HuH-7 (cell line): ENCODE measurements around the gene ITFG2.

Experiments
- DNase-seq: peaks from one replicate; pipeline ENCODE4 v3.0.0; 2011; ENCODE audit warnings: low spot score

ITFG2 gene

GRCh38 chr12:2832550-2833127 is 20.2 kb downstream of the ITFG2 start:
- DNase-seq, result no peak

GRCh38 chr12:2833327-2833726 is 20.9 kb downstream of the ITFG2 start:
- no peak for DNase-seq

DNA sequence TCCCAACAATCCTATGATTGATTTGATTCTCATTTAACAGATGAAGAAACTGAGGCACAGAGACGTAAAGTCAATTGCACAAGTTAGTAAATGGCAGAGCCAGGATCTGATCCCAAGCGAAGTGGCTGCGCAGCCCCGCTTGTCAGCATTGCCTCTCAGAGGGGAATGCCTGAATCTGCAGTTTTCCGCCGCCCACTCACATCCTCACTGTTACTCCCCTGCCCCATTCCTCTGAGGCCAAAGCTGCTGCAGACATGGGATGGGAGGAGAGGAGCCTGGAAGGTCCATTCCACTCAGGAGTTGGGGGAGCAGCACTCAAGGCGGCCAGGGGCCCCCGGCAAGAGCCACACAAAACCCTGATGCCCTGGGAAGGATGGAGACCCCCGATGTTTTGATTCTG is 21.3 kb downstream of the ITFG2 start:
- no peak for DNase-seq

- DNase-seq, result no peak
Measured at GRCh38 chr12:2834581-2835491, 22.4 kb downstream of the ITFG2 start, which contains the start of gene NRIP2. Gene NRIP2 (minus strand): TSS chr12:2835035. CDS start chr12:2834983, 52 bp downstream.

GRCh38 chr12:2835691-2836403 is 23.4 kb downstream of the ITFG2 start:
- no peak for DNase-seq

DNA sequence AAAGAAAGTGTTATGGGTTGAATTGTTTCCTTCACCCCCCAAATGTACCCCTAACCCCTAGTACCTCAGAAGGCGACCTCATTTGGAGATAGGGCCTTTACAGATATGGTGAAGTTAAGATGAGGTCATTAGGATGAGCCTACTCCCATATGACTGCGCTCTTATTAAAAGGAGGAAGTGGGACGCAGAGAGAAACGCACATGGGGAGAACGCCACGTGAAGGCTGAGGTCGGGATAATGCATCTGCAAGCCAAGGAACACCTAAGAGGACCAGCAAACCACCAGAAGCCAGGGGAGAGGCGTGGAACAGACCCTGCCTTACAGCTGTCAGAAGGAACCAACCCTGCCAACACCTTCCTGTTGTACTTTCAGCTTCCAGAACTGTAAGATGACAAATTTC is 24.1 kb downstream of the ITFG2 start:
- no peak for DNase-seq

GRCh38 chr12:2841056-2841650 is 28.7 kb downstream of the ITFG2 start:
- no peak for DNase-seq

DNA sequence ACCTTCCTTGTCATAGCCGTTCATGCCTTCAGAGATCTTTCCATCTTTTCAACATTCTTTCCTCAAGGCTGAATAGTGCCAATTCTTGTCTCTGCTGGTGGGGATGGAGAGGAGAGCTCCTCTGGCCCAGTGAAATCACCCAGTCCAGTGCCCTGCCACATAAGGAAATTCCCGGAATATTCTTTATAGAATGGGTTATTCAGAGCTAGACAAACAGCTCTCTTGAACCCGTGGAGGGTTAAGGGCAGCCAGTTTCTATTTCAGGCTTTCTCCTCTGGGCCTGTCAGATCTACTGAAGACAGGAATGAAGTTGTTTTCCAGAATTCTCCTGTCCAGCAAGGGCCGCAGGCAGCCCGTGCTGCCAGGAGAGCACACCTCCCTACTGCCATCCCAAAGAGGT is 30.5 kb downstream of the ITFG2 start:
- DNase-seq, result no peak

GRCh38 chr12:2844786-2845185 is 32.3 kb downstream of the ITFG2 start:
- no peak for DNase-seq

- DNase-seq, result no peak
Measured at GRCh38 chr12:2845280-2845679, 32.8 kb downstream of the ITFG2 start.

- DNase-seq, result no peak
Measured at GRCh38 chr12:2851931-2852330, 39.5 kb downstream of the ITFG2 start.

DNA sequence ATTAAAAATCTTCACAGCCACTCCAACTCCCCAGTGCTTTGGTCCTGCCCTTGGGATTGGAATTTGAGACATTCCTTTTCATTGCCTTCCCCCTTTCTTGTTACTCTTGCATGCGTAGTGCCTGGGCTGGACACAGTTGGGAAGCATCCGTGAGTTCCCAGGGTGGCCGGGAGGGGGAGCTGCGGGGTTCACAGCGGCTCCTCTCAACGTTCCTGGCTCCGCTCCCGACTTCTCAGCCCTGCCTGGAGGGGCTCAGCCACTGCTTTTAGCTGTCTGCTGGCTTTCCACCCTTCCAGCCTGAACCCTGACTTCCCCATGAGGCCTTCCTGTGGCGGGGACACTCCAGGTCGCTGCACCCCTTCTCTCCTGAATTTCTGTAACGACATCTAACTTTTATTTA is 41.2 kb downstream of the ITFG2 start:
- DNase-seq, result peak; percentile 90

- DNase-seq, result no peak
Measured at GRCh38 chr12:2854669-2855453, 42.4 kb downstream of the ITFG2 start.

GRCh38 chr12:2855546-2855945 is 43.1 kb downstream of the ITFG2 start:
- no peak for DNase-seq

GRCh38 chr12:2856051-2856450 is 43.6 kb downstream of the ITFG2 start:
- DNase-seq, result no peak

DNA sequence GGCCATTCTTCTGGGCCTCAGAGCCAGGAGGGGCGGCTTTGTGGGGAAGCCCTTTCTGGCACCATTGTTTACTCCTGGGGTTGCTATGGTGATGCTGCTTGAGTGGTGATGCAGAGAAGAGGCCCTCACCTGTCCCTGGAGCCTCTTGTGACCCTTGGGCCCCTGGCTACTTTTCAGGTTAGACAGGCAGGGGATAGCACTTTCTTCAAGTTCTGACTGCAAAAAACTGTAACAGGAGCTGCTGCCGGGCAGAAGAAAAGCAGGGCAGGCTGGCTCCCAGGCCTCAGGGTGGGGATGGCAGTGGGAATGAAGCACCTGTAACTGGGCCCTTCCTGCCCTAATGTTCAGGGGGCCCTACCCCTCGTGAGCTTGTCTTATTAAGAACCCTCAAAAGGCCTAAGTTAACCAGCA is 44.6 kb downstream of the ITFG2 start, which contains the start of gene TEX52:
Gene TEX52 (minus strand): TSS at position 19 of the 411 bp plus-strand sequence. CDS start 13 bp downstream, at position 6.
- no peak for DNase-seq

DNA sequence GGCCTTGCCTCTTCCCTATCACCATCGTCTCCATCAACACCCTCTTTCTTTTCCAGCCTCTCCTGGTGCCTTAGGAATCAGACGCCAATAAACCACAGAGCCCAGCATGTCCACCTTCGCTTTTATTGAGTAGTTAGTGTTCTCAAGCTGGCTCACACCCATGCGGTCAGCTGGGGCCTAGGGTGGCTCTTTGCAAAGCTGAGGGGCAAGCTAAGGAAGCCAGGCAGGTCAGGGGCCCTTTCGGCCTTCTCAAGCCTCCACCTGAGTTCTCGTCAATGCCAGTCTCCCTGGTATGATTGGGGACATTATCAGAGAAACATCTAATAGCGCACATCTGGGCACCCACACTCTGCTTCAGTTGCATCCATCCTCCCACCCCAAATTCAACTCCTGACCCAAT is 45.1 kb downstream of the ITFG2 start:
- DNase-seq, result no peak

DNA sequence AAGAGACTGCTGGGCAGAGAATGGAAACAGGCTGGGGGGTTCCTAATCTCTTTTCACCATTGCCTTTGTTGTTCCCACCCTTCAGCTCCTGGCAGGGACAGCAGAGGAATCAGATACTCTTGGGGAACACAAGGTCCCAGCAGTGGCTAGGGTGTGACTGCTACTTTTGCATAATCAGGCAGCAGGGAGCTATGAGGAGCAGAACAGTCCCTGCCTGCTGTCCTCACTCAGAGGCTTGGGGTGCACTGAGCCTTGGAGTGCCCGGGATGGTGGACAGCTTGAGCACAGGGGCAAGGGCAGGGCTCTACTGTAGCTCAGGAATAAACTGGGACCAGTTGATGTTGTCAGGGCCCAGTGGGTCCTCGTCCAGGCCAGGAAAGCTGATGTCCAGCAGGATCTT is 45.9 kb downstream of the ITFG2 start:
- DNase-seq, result no peak

GRCh38 chr12:2858944-2859421 is 46.5 kb downstream of the ITFG2 start:
- no peak for DNase-seq

GRCh38 chr12:2860170-2860569 is 47.7 kb downstream of the ITFG2 start:
- no peak for DNase-seq

DNA sequence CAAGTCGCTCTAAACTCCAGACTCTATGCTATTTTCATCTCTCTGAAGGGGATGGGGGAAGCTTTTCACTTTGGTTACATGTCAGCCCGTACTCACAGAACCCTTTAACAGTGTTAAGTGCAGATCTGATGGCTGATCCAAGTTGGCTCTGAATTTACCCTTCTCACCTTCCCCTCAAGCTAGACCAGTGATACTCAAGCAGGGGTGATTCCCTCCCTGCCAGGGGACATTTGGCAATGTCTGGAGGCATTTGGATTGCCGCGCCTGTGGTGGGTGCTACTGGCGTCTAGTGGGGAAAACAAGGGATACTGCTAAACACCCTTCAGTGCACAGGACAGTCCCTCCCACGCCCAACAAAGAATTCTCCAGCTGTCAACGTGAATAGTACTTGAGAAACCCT is 50.4 kb downstream of the ITFG2 start:
- no peak for DNase-seq
